ENCODE data around the gene MUC4.

DNA sequence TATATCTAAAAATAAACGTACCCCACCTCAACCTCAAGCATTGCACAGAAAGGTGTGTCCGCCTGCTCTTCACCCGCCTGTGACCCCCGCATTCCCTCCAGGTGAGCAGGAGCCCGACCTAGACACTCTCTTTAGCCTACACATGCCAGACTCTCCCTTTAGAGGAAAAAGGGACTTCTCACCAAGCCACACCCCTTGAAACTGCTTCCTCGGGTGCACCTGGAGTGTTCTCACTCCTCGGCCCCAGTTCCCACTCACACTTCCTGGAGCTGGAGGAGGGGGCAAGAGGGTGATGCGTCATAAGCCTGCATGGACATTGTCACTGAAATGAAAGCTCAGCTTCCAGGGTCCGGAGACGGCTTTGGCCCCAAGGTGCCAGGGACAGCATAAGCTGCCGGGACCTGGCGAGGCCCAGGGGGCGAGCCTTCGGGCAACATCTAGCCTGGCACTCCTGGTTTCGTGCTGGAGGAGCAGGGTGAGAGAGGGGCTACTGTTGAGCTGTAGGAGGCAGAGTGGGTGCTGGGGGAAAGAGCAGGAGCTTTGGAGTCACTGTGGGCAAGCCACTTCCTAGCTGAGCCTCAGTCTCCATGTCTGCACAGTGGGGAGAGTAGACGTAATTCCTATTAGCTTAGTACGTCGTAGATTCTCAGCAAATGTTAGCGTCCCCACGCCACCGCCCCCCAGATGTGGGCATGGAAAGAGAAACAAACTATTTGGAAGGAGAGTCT, 9.8 kb upstream of the MUC4 start:
- no peak for TF ChIP-seq CTCF (IDR thresholded peaks at IDR 0.05)
- TF ChIP-seq POLR2A (IDR thresholded peaks at IDR 0.05) = no peak

All from body of pancreas (tissue), 4 donors.